ENCODE results near the gene STRBP. TPM values are rescaled to one million over a fixed set of nuclear protein-coding genes. Genes with fewer than 3 reads are reported as not detected.

The STRBP gene
- total and polyA plus RNA-seq, 9 of the 15 experiments (the other 6 are each of a cell fraction or from before 2014, with no cell fraction given): 27.7 to 84.0 (median 70.2) TPM

MicroRNA genes within 50 kb of the gene (microRNA counts, 767-probe panel; counts per million panel counts)
- microRNA hsa-miR-600: 499 counts per million, percentile 9 among the panel's probes with 10 or more counts

Other genes starting within 250 kb of the STRBP start
- gene GPR21, start 234.9 kb downstream of the STRBP start, total RNA-seq (2014; rRNA removed): 0.24 TPM in 1 of 2 replicates, not detected in the other
- gene GPR21, start 234.9 kb downstream of the STRBP start, total RNA-seq (2014; rRNA removed; fragmentation: Illumina TruSeq; extraction: Trizol): 0.36 and 0.67 TPM in 2 replicates
- 0.75 and 0.83 TPM in 2 replicates for gene GPR21, start 234.9 kb downstream of the STRBP start, total RNA-seq (2015; rRNA removed; fragmentation: Illumina TruSeq; extraction: Trizol)
- gene GPR21, start 234.9 kb downstream of the STRBP start, total RNA-seq (2021): 0.16 TPM in 1 of 2 replicates, not detected in the other
- 0.27 TPM in 1 of 2 replicates, not detected in the other for gene GPR21, start 234.9 kb downstream of the STRBP start, polyA plus RNA-seq (2011; rRNA removed)
- not detected in 2 replicates for gene GPR21, start 234.9 kb downstream of the STRBP start, polyA plus RNA-seq (2014; fragmentation: Illumina TruSeq; extraction: Trizol)
- not detected for gene GPR21, start 234.9 kb downstream of the STRBP start, polyA plus RNA-seq (2014; fragmentation: Nextera tagmentation; extraction: Ambion mirVana)
- 0.15 TPM in 1 of 2 replicates, not detected in the other for gene GPR21, start 234.9 kb downstream of the STRBP start, polyA plus RNA-seq (2014; rRNA removed)
- 0.53 and 0.64 TPM in 2 replicates for gene CRB2, start 87.6 kb upstream of the STRBP start, total RNA-seq (2014; rRNA removed)
- gene CRB2, start 87.6 kb upstream of the STRBP start, total RNA-seq (2014; rRNA removed; fragmentation: Illumina TruSeq; extraction: Trizol): 0.13 and 0.18 TPM in 2 replicates
- gene CRB2, start 87.6 kb upstream of the STRBP start, total RNA-seq (2015; rRNA removed; fragmentation: Illumina TruSeq; extraction: Trizol): 0.25 and 0.38 TPM in 2 replicates
- gene CRB2, start 87.6 kb upstream of the STRBP start, total RNA-seq (2021): 1.2 and 1.3 TPM in 2 replicates
- gene CRB2, start 87.6 kb upstream of the STRBP start, polyA plus RNA-seq (2011; rRNA removed): 0.18 and 0.28 TPM in 2 replicates
- 0.13 and 0.29 TPM in 2 replicates for gene CRB2, start 87.6 kb upstream of the STRBP start, polyA plus RNA-seq (2014; fragmentation: Illumina TruSeq; extraction: Trizol)
- not detected for gene CRB2, start 87.6 kb upstream of the STRBP start, polyA plus RNA-seq (2014; fragmentation: Nextera tagmentation; extraction: Ambion mirVana)
- gene CRB2, start 87.6 kb upstream of the STRBP start, polyA plus RNA-seq (2014; rRNA removed): 0.43 and 0.44 TPM in 2 replicates

Measured in K562 (cell line).